Sigmoid colon (tissue), 7 donors: ENCODE data around the gene HTD2. TPM values are rescaled to one million over a fixed set of nuclear protein-coding genes. Genes with fewer than 3 reads are reported as not detected.
A peak's percentile ranks its signal among the peaks of the same experiment; 100 is the strongest.

Experiments used
- DNase-seq: peaks from one replicate; pipeline ENCODE4 v3.0.0-alpha.2; 2019
- H3K27ac ChIP-seq, 4 donors: fragments of 200-600 bp; sonication (generic); one replicate each; pipeline ENCODE4 v1.5.1; 2016 to 2019; ENCODE audit warnings: mild to moderate bottlenecking in 1 of 4
- H3K27me3 ChIP-seq, 3 donors: fragments of 200-600 bp; sonication (generic); one replicate each; pipeline ENCODE4 v1.5.1; 2019; ENCODE audit warnings: mild to moderate bottlenecking in 1 of 3
- H3K36me3 ChIP-seq, 4 donors: fragments of 200-600 bp; sonication (generic); one replicate each; pipeline ENCODE4 v1.5.1; 2016 to 2019
- H3K4me1 ChIP-seq, 4 donors: fragments of 200-600 bp; sonication (generic); one replicate each; pipeline ENCODE4 v1.5.1; 2017 to 2019
- H3K4me3 ChIP-seq, 4 donors: fragments of 200-600 bp; sonication (generic); one replicate each; pipeline ENCODE4 v1.5.1; 2017 to 2019; ENCODE audit warnings: mild to moderate bottlenecking in 2 of 4, moderate library complexity in 1 of 4
- H3K9me3 ChIP-seq, 4 donors: fragments of 200-600 bp in 3 of 4; sonication (generic) in 3 of 4; one replicate each; pipeline versions ENCODE4 v1.5.1 to v1.6.1; 2013 to 2019
- EP300 ChIP-seq, 4 donors: sonication (generic); formaldehyde crosslinking; IDR thresholded peaks; one replicate each; pipeline ENCODE4 v1.6.1; 2017; ENCODE audit warnings: antibody characterized with exemption in 4 of 4
- POLR2A ChIP-seq, 2 donors: fragments of 450-650 bp; IDR thresholded peaks; one replicate each; pipeline ENCODE4 v1.6.1; 2016; ENCODE audit warnings: antibody characterized with exemption in 2 of 2, mild to moderate bottlenecking in 2 of 2, moderate library complexity in 2 of 2
- POLR2AphosphoS5 ChIP-seq, 4 donors: sonication (generic); formaldehyde crosslinking; IDR thresholded peaks; one replicate each; pipeline ENCODE4 v1.6.1; 2017; ENCODE audit warnings: antibody characterized with exemption in 4 of 4
- WGBS, 2 donors: extraction: QIAGEN DNeasy Blood & Tissue Kit; methylation state at CpG; one replicate each; pipeline ENCODE4 v1.1.7; 2013; 5-methylcytosine and 5-hydroxymethylcytosine counted together
- intact Hi-C: fragments of 100-400 bp; cut with DNase I; formaldehyde crosslinking; loops from one replicate; pipeline ENCODE4 v1.15.1; 2023
- polyA plus RNA-seq, 3 donors: library from polyadenylated mRNA; stranded (reverse); fragments of 200-250 nt; gene quantifications; one replicate each; pipeline ENCODE4 v1.2.3, GENCODE V29; 2013
- total RNA-seq, 4 donors: library from RNA; depleted of rRNA; stranded (reverse); fragments of >200 nt; gene quantifications; one replicate each; pipeline ENCODE4 v1.1.0, GENCODE V29; 2016
- TF ChIP-seq, protein P1 (sequence below), 4 experiments: fragments of 450-650 bp in 3 of 4; fragments of 200-600 bp in 1 of 4; IDR thresholded peaks; one replicate each; pipeline ENCODE4 v1.5.1; 2016 to 2019; ENCODE audit warnings: antibody characterized with exemption in 4 of 4, mild to moderate bottlenecking in 3 of 4, moderate library complexity in 2 of 4
- donor health status: healthy with polysubstance abuse.
- donor health status: Bipolar disorder and iron deficiency.
- donor health status: healthy.

HTD2 gene
- total and polyA plus RNA-seq, 7 donors: 6.9 to 20.8 (median 11.8) TPM

DNA sequence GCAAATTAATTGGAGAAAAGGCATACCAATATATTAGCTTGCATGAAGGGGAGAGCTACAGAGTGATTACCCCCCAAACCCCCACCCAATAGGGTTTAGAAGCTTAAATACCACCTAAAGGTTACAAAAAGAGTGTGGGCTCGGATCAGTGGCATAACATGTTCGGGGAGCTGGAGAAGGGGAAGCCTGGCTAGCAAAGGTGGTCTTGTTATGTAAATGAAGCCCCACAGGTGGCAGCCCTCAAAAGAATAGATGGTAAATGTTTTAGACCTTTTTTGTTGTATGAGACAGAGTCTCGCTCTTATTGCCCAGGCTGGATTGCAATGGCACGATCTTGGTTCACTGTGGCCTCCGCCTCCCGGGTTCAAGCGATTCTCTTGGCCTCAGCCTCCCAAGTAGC lies 15.5 kb downstream of the HTD2 start:
- Histone ChIP-seq H3K27ac (no peak overlapping the region), H3K27me3 (no peaks in the 10 kb centered on the region), H3K9me3 (no peaks in the 10 kb centered on the region), H3K4me3 (no peak overlapping the region), H3K4me1 (peaks cover 0 to 14% (median 11%) of the 10 kb centered on the region in 4 donors), H3K36me3 (peaks cover 7 to 33% (median 18%) of the 10 kb centered on the region in 4 donors)
- TF ChIP-seq, protein P1, sequence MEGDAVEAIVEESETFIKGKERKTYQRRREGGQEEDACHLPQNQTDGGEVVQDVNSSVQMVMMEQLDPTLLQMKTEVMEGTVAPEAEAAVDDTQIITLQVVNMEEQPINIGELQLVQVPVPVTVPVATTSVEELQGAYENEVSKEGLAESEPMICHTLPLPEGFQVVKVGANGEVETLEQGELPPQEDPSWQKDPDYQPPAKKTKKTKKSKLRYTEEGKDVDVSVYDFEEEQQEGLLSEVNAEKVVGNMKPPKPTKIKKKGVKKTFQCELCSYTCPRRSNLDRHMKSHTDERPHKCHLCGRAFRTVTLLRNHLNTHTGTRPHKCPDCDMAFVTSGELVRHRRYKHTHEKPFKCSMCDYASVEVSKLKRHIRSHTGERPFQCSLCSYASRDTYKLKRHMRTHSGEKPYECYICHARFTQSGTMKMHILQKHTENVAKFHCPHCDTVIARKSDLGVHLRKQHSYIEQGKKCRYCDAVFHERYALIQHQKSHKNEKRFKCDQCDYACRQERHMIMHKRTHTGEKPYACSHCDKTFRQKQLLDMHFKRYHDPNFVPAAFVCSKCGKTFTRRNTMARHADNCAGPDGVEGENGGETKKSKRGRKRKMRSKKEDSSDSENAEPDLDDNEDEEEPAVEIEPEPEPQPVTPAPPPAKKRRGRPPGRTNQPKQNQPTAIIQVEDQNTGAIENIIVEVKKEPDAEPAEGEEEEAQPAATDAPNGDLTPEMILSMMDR (IDR thresholded peaks at IDR 0.05): no peak
- TF ChIP-seq POLR2A (IDR thresholded peaks at IDR 0.05) (no peak), POLR2AphosphoS5 (IDR thresholded peaks at IDR 0.05) (no peak), EP300 (IDR thresholded peaks at IDR 0.05) (no peak)
- 96 to 97% methylated on average over 7 of the region's 7 CpGs for WGBS, 2 donors
- peak; percentile 18 for DNase-seq
- intact Hi-C loops: loop anchor here (2.0 kb wide), 2 partner anchors 93 to 211 kb away; no protein-coding TSS in a partner anchor

DNA sequence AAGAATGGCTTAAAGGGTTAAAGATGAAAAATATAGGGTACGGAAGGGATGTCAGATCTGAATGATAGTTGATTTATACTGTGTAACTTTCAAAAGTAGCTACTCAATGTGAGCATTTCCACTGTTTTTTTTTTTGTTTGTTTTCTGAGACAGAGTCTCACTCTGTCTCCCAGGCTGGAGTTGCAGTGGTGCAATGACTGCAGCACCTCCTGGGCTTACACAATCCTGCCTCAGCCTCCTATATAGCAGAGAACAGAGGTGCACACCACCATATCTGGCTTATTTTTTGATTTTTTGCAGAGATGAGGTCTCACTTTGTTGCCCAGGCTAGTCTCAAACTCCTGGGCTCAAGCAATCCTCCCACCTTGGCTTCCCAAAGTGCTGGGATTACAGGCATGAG lies 16.5 kb downstream of the HTD2 start:
- intact Hi-C loops: loop anchor here (2.0 kb wide), 1 partner anchor 92 kb away; no protein-coding TSS in a partner anchor
- TF ChIP-seq POLR2A (IDR thresholded peaks at IDR 0.05) (no peak), EP300 (IDR thresholded peaks at IDR 0.05) (no peak), POLR2AphosphoS5 (IDR thresholded peaks at IDR 0.05) (no peak)
- TF ChIP-seq, protein P1 (IDR thresholded peaks at IDR 0.05): no peak
- no peak overlapping the region for H3K4me3 ChIP-seq
- H3K36me3 ChIP-seq: peaks cover 0 to 23% (median 10%) of the 10 kb centered on the region in 4 donors
- 68 to 91% methylated on average over 1 of the region's 1 CpG for WGBS, 2 donors
- no peak for DNase-seq
- H3K4me1 ChIP-seq: peaks cover 0 to 14% (median 11%) of the 10 kb centered on the region in 4 donors
- no peaks in the 10 kb centered on the region for H3K27me3 ChIP-seq
- H3K9me3 ChIP-seq: no peaks in the 10 kb centered on the region
- H3K27ac ChIP-seq: no peak overlapping the region

DNA sequence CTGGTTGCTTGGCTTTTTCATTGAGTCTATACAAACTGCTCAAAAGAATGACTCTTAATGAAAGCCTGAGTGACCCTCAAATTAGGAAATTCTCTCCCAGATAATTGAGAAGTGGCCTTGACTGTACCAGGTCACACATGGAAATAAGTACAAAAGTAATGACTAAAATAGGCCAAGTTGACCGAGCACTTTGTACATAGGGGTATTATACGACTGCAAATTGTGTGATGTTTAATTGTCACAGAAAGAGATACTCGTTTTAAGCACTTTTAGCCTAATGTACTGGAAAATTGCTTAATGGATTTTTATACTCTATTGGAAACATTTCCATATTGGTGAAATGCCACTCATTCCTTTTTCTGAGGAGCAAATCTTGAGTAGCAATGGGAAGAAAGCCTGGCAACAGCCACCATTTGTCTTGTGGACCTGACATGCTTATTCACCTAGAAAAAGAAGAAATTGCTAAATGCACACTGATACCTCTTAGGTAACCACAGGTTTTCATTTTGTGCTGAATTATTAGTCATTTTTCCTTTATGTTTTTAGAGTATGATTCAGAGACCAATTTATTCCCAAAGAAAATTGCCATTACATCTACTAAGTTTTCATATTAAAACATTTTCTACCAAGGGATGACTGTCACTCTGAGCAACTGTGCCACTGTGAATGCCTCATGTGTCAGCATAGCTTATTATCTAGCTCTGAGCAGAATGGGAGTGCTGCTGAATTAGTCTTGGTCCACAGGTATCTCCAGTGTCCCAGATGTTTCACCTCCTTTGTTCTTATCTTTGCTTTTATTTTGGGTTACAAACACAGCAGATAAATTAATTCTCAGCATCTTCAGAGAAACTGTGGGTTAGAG lies 17.4 kb downstream of the HTD2 start:
- no peak for DNase-seq
- 83 to 90% methylated on average over 3 of the region's 3 CpGs for WGBS, 2 donors
- Histone ChIP-seq H3K9me3 (no peaks in the 10 kb centered on the region), H3K4me3 (no peak overlapping the region), H3K36me3 (peaks cover 0 to 13% (median 3%) of the 10 kb centered on the region in 4 donors), H3K27me3 (no peaks in the 10 kb centered on the region), H3K4me1 (peaks cover 0 to 14% (median 11%) of the 10 kb centered on the region in 4 donors), H3K27ac (no peak overlapping the region)
- no peak for TF ChIP-seq EP300 (IDR thresholded peaks at IDR 0.05)
- no peak for TF ChIP-seq POLR2AphosphoS5 (IDR thresholded peaks at IDR 0.05)
- no peak for TF ChIP-seq POLR2A (IDR thresholded peaks at IDR 0.05)
- TF ChIP-seq, protein P1 (IDR thresholded peaks at IDR 0.05): no peak
- intact Hi-C loops: loop anchor here (2.0 kb wide), 1 partner anchor 91 kb away; no protein-coding TSS in a partner anchor

DNA sequence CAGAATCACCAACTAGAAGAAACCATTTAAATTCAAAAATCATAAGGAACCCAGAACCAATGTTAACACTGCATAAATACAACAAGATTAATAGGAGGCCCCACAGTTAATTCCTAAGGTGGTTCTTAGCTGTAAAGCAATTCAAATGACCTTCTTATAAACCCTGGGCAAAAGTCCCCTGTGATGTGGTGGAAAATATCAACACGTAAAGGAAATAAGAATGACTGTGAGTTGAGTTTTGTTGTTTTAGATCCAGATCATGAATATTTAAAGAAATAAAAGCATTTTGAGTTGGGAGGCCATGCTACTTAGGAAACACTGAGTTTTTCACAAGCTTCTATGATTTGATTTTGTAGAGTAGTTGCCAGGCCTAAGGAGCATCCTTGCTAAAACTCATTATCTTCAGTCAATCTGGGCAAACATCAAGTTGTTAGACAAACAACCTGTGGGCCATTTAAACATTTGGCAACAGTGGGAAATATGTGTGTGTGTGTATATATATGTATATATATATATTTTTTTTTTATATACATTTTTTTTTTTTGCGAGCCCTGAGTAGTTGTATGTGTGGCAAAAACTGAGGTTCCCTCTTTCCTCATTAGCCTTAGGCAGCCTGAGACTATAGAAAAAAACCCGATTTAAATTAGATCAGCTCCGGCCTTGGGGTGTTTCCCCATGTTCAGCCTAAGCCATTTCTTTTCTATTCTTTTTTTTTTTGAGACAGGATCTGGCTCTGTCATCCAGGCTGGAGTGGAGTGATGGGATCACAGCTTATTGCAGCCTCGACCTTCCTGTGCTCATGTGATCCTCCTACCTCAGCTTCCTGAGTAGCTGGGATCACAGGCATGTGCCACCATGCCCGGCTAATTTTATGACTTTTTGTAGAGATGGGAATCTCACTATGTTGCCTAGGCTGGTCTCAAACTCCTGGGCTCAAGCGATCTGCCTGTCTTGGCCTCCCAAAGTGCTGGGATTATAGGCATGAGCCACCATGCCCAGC lies 18.4 kb downstream of the HTD2 start:
- no peak for DNase-seq
- intact Hi-C loops: no loop called here
- no peaks in the 10 kb centered on the region for H3K9me3 ChIP-seq
- H3K36me3 ChIP-seq: peaks cover 0 to 4% (median 0%) of the 10 kb centered on the region in 4 donors
- peaks cover 0 to 14% (median 11%) of the 10 kb centered on the region in 4 donors for H3K4me1 ChIP-seq
- H3K27me3 ChIP-seq: no peaks in the 10 kb centered on the region
- no peak overlapping the region for H3K4me3 ChIP-seq
- TF ChIP-seq POLR2AphosphoS5 (IDR thresholded peaks at IDR 0.05) (no peak), EP300 (IDR thresholded peaks at IDR 0.05) (no peak), POLR2A (IDR thresholded peaks at IDR 0.05) (no peak)
- TF ChIP-seq, protein P1 (IDR thresholded peaks at IDR 0.05): no peak
- peak overlapping the region; percentile 10 to 53 (median 36) for H3K27ac ChIP-seq
- 71 to 77% methylated on average over 7 of the region's 7 CpGs for WGBS, 2 donors
